ENCODE data around the gene B9D1.

Gene B9D1

DNA sequence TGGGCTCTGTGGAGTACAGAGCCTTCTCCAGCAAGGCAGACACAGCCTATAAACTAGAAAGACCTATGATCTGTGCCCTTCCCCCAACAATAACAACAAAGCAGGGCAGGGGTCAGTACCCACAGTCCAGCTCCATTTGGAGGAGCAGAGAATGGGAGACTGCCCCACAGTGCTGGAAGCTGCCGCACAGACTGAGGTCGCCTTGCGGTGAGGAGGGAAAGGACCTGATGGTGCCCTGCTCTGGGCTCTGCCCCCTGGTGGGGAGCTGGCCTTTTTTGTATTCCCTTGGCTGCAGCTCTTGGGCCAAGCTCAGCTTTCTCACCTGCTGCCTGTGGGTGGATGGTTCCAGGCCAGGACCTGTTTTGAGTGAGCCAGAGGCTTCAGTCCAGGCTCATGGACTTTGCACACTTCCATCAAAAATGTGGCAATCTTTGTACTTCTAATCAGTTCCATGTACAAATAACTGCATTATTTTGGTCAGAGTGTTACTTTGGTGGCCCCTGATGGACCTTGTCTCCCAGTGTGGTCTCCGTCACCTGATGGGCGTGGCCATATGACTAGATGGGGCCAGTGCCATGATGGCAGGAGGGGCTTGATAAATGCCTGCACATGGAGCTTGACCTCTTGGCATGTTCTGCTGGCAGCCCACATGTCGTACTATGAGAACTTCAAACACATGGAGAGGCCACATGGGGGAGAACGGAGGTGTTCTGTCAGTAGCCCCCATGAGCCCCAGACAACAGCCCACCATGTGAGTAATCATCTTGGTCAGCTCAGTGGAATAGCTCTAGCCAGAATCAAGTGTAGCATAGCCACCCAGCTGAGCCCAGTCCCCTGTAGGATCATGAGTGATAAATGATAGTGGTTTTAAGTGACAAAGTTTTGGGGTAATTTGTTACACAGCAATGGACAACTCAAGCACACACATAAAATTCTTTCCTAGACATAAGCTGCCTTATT lies 24.2 kb downstream of the B9D1 start:
- peak; percentile 58 for DNase-seq (ENCODE audit: low spot score)

DNA sequence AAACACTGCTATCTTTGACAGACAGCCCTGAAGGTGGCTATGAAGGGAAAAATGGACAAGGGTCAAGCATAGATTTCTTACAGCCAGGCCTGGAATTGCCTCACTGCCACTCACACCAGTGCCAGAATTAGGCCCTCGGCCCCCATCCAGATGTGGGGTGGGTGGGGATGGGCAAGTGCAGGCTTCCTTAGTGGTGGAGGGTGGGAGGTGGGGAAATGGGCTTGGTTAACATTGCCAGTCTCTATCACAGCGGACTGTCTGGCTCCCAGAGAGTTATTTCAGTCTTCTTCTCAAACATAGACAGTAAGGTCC lies 24.9 kb downstream of the B9D1 start:
- DNase-seq (ENCODE audit: low spot score), result no peak

DNA sequence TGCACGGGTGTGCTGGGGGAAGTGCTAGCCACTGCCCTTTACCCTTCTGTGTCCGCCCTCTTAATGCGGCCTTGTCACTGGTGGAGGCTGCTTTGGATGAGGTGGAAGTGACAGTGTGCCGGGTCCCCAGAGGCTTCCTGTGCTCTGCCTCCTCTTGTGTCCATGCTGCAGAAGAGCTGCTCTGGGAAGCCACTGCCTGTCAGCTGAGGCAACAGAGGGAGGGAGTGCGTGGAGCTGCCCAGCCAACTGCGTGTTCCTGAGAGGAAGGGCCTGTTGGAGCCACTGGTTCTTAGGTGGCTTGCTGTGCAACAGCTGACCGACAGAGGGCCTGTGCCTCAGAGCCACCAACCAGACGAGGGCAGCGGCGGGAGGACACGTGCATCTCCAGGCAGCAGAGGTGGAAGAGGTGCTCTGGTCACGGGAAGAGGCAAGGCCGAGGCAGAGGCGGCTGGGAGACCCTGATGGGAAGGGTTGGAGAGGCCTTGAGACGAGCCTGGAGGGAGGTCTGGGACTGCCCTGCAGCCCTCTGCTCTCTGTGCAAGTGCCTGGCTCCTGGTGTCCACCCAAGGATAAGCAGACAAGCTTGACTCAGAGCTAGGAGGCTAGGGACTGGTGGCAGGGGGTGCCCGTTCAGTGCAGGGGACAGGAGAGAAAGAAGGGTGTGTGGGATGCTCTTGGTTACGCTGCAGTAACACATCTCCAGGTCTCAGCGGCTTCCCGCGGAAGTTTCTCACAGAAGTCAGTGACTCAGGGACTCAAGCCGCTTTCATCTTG lies 25.4 kb downstream of the B9D1 start:
- no peak for DNase-seq (ENCODE audit: low spot score)

DNA sequence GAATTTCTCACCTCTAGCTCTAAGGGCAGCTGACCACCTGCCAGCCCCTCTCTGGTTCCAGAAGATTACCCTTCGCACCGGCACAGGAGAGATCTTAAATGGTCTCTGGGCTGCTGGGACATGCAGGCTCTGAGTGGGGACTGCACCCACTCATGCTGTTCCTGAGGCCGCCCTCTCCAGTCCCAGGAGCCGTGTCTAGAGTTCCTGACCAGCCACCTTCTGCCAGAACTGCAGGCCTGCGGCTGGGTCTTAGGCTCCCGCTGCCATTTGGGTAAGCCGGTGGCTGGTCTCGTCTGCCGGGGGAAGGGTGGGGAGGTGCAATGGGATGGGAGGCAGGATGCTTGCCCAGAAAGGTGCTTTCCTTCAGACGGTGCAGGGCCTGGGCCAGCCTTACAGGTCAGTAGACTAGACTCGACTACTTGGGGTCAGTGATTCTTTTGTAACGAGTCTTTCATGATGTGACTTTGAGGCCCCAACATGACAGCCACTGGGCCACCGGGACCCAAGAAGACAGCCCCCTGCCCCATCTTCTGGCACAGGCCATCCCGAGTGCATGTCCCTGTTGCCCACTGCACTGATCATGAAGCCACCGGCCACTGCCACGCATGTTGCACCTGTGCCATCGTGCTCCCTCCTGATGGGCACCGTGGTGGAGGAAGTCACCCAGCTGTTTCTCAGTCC lies 26.4 kb downstream of the B9D1 start:
- no peak for DNase-seq (ENCODE audit: low spot score)

DNA sequence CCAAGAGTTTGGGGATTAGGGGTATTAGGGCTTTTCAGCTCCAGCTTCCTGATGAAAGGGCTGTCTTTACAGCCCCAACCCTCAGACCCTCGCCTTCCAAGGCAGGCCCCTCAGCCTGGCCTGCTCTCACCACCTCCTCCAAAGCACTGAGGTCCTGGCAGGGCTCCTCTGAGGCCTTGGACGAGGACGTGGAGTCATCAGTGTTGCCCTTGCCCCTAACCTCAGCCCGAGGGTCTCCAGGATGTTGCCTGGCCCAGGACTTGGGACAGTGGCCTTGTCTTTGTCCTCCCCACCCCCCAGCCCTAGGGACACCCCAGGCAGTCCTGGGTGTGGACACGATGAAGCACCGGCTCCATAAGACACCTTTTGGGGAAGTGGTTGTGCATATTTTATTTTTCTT lies 28.2 kb downstream of the B9D1 start:
- no peak for DNase-seq (ENCODE audit: low spot score)

DNA sequence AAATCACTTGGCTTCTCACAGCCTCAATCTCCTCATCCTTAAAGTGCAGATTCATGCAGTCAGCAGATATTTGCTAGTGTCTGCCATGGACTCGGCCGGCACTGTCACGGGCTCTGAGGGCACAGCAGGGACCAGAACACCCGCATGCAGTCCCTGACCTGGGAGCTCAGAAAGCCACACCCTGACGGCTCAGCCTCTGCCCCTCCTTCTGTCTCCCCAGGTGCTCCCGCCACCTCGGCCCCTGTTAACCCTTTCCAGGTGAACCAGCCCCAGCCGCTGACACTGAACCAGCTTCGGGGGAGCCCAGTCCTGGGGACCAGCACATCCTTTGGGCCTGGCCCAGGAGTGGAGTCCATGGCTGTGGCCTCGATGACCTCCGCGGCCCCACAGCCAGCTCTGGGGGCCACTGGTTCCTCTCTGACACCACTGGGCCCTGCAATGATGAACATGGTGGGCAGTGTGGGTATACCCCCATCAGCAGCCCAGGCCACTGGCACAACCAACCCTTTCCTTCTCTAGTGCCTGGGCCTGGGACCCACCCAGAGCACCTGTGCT lies 28.7 kb downstream of the B9D1 start:
- DNase-seq (ENCODE audit: low spot score), result no peak

DNA sequence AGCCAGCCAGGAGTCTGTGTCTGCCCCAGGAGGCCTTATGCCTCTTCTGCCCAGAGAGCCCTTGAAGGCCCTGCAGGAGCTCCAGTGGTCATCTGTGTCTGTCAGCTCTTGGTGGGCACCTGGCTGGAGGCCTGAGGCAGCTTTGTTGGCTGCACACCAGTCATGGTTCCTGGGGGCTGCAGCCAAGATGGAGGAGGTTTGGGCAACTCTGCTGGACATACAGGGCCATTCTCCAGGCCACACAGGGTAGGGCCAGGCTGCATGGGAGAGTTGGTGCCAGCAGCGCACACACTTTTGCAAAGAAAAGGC lies 29.4 kb downstream of the B9D1 start:
- no peak for DNase-seq (ENCODE audit: low spot score)

DNA sequence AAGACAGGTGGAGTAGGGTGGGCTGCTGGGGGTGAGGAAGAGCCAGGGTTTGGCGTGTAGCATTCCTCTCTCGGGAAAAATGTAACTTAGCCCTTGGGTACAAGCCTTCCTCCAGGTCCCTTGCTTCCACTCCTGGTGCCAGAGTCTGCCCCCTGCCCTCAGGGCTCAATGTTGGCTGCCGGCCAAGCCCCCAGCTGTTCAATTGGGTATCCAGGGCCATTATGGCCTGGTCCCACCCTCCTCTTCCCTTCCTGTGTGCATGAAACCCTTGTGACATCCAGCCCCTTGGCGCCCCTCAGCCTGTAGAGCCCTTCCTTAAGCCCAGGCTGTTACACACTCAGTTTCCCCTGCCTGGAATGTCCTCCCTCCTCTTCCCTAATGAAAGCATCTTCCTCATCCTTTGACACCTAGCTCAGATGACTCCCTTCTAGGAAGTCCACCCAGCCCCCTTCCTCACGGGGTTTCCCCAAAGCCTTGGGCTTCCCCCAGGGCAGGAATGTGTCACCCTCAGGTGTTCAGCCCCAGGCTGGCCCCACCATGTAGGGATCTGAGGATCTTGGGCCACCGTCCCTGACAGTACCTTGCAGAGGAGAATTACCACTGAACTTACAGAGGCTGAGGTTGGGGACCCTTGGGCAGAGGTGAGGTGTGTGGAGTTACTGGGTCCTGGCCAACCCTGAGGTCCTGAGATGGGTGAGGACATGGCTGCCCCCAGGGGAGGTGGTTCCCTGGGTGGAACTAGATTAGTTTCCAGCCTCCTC lies 30.0 kb downstream of the B9D1 start:
- no peak for DNase-seq (ENCODE audit: low spot score)

DNA sequence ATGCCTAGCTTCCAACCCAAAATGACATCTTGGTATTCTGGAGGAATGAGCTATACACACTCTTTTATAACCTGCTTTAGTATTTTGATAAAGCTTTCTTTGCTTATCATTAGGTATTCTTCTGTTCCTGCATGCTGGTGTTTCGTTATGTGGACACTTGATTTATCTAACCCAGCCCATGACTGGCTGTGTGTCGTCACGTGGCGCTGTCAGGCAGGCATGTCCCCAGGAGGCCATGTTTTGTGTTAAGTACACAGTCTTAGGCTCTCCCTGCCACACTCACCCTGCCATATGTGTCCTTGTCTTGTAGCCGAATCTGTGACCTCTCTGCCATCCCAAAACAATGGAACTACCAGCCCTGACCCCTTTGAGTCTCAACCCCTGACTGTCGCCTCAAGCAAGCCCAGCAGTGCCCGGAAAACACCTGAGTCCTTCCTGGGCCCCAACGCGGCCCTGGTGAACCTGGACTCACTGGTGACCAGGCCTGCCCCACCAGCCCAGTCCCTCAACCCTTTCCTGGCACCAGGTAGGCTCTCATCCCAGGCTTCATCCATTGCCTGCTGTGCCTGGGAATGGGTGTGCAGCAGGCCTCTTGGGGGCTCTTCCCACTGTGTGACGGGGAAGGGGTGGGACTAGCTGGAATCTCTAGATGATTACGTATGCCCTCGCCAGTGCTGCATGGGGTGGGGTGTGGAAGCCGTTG lies 30.8 kb downstream of the B9D1 start:
- DNase-seq (ENCODE audit: low spot score), result no peak

DNA sequence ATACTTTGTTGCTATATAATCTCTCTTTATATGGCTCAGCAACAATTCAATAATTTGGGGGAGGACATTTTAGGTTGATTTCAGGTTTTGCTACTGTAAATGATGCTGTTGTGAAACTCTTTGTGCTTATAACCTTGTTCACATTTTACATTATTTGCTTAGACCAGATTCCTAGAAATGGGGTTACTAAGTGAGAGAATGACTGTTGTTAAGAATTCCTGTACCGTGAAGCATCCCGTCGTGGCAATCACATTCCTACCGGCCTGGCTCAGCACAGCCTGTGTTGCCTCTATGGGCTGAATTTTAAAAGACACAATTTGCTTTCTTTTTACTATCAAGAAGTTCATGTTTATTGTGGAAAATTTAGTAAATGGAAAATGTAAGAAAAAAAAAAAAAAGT lies 31.4 kb downstream of the B9D1 start:
- no peak for DNase-seq (ENCODE audit: low spot score)

DNA sequence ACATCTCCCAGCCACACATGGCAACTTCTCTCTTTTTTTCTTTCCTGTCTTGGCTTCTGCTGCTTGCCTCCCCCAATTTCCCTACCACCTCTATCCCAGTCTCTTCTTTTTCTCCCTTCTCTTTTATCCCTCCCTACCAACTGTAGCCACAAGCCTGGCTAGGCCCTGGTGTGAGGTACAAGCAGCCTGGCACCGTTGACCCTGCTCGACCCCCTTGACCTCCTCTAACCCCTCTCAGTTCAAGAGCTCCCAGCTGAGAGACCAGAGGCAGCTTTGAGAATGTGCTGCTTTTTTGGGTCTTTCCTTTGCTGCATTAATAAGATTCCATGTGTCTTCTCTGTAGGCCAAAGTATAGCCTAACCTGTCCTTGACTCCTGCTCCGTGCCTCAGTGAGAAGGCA lies 32.3 kb downstream of the B9D1 start:
- DNase-seq (ENCODE audit: low spot score), result no peak

DNA sequence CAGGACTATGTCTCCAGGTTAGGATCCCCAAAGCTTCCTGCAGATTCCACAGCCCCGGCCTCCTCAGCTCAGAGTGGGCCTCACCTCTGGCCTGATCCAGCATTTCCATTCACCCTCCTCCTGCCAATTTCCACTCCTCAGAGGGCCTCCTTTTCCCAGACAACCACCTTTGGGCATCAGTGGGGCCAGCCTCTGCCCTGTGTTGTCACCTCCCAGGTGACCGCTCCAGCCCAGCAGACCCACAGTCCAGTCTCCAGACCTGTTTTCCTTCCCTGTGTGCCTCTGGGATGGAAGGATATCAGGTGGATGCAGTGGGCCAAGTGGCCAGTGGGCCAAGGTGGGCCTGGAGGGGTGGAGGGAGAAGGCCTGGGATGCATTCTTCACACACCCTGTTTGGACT lies 32.7 kb downstream of the B9D1 start:
- DNase-seq (ENCODE audit: low spot score), result no peak

DNA sequence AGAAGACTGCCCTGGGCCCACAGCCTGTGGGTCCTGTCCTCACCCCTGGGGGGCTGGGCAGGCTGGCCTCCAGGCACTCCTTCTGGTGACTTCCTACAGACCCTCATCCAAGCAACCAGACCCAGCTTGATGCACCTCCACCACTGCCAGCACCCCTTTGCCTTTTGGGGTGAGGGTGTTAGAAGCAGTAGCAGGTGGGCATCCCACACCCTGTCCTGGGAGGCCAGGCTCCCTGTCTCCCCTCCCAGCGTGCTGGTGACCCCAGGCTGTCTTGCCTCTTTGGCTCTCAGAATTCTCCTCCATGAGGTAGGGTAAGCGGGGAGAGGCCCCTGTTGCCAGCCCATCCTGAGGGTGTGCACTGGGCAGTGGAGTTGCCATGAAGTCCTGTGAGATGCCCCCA lies 33.4 kb downstream of the B9D1 start:
- DNase-seq (ENCODE audit: low spot score), result no peak

DNA sequence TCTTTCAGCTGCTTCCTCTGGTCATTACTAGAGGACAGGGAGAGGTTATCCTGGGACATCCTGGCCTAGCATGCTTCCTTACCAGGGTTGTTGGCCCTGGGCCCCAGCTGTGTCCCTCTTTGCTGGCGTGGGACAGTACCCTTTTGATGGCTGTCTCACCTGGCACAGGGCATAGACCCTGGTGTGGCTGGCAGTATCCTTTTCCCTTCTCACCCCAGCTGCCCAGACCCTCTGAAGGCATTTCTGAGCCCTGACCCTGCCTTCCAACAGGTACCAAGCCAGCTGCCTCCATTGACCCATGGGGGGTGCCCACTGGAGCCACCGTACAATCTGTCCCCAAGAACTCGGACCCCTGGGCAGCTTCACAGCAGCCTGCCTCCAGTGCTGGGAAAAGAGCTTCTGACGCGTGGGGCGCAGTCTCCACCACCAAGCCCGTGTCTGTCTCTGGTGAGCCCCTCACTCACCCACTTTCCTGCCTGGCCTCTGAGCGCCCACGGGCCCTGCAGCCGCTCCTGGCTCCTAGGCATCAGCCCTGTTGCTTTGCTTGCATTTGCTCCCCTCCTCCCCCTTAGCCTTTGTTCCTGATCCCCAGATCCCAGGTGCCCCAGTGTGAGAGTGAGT lies 34.0 kb downstream of the B9D1 start:
- no peak for DNase-seq (ENCODE audit: low spot score)

DNA sequence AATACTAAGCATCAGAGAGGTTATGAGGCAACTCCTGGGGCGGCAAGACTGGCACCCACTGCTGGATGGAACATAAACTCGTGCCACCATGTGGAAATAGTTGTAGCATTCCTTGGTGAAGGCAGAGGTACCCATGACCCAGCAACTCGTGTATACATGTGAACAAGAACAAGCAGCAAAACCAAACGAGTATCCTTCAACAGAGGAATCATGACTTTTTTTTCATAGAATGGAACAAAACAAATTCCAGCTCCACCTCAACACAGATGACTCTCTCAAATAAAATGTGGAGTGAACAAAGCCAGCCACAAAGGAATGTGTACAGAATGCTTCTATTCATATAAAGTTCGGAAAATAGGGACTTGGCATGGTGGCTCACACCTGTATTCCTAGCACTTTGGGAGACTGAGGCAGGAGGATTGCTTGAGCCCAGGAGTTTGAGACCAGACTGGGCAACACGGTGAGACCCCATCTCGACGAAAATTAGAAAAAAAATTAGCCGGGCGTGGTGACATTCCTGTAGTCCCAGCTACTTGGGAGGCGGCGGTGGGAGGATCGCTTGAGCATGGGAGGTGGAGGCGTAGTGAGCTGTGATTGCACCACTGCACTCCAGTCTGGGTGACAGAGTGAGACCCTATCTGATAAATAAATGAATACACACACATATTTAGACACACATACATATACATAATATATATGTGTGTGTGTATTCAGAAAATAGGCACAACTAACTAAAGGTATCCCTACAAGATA lies 35.3 kb downstream of the B9D1 start:
- peak; percentile 94 for DNase-seq (ENCODE audit: low spot score)

DNA sequence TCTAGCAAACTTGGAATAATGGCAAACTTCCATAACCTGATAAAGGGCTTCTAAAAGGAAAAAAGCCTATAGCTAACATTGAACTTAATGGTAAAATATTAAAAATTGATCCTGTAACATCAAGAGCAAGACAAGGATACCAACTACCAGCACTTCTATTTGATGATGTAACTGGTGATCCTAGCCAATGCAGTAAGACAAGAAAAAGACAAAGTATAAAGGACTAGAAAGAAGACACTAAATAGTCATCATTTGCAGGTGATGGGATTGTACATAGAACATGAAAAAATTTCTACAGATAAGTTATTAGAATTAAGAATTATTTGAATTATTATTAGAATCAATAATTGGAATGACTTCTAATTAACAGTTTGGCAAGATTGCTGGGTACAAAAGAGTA lies 37.0 kb downstream of the B9D1 start:
- DNase-seq (ENCODE audit: low spot score), result no peak

DNA sequence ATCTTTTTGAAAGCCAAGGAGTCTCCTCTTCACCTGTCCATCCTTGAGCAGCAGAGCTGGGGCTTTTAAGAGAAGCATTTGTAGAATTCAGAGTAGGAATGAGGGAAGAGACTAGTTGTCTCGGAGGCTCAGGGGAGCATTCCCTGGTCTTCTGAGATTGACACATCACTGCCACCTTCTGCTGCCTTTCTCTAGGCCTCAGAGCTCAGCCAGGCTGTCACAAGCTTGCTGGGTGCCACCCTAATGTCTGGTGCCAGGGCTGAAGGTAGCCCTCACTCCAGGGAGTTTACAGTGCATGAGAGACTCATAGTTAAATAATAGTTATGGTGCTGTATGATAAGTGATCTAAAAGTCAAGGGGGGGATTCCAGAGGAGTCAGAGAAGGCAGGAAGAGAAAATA lies 39.7 kb downstream of the B9D1 start:
- DNase-seq (ENCODE audit: low spot score), result no peak

DNA sequence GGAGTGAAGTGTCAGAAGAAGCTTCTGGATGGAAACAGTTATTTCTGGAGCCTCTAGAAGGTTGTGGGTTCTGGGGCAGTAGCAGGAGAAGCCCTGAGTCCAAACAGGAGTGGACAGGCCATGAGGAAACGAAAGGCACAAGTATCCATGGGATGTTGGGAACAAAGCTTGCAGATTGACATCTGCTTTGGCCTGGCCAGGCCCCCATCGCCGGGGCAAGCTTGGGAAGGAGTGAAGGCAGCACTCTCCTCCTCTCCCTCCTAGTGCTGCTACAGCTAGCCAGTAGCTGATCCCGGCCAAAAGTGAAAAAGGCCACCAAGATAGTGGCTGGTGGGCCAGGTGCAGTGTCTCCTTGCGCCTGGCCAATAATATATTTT lies 40.4 kb downstream of the B9D1 start:
- DNase-seq (ENCODE audit: low spot score), result no peak

DNA sequence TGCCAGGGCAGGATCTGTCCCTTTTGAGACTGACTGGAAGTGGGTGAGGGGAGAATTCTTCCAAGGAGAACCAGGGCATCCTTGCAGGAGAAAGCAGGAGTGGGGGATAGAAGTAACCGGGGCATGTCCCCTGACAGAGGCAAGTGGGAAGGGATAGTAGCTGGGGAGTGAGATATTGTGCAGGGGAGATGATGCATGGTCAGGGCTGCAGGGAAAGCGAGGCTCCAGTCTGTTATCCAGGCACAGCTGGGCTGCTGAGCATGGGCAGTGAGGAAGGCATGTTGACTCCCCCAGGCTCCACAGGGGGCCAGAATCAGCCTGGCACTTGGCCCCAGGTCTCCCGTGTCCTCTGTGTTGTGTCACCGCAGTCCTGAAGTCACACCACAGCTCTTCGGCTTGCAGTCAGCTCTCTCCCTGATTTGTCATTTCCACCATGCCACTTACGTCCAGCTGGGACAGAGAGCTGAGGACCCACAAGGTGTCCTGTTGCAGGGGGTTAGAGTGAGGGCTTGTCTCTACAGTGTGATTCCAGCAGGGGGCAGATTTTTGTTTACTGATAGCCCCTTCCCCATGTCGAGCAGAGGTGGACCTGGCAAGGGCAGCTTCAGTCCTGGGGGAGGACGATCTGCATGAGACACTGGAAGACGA lies 40.9 kb downstream of the B9D1 start:
- DNase-seq (ENCODE audit: low spot score), result no peak

DNA sequence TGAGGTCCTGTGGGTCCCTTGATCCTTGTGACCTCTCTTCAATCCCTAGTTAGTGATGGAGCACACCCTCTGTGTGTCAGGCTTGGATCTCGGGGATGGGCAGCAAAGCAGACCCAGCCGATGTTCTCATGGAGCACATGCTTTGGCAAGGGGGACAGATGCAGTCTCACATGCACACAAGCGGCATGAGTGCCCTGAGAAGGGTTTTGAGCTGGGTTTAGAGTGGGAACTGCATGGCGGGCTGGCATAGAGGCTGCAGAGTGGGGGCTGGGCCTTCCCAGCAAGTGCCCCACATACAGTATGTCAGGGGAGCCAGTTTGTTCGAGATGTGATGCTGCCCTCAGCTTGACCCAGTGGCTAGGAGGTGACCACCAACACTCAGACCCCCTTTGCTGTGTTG lies 41.6 kb downstream of the B9D1 start:
- DNase-seq (ENCODE audit: low spot score), result no peak
